Fibroblast of the aortic adventitia (primary cell): Measurements from ENCODE around the gene ENTREP1. TPM values are rescaled to one million over a fixed set of nuclear protein-coding genes. Genes with fewer than 3 reads are reported as not detected.

Experiments
- DNase-seq: peaks from one replicate; pipeline ENCODE4 v3.0.0-alpha.2; 2010; ENCODE audit warnings: low read depth
- H3K4me3 ChIP-seq: 2 replicates; pipeline ENCODE4 v1.5.1; 2011; ENCODE audit warnings: low read depth, mild to moderate bottlenecking, control low read depth, low read length, moderate library complexity
- CTCF ChIP-seq: IDR thresholded peaks from 2 replicates; pipeline ENCODE4 v1.5.1; 2011; ENCODE audit warnings: mild to moderate bottlenecking, low read length, control low read depth, inconsistent platforms; ENCODE audit not compliant: insufficient read depth
- total RNA-seq: library from RNA; depleted of rRNA; stranded (reverse); fragments of >200 nt; gene quantifications from 2 replicates; pipeline ENCODE4 v1.2.3, GENCODE V29; 2012; ENCODE audit warnings: low replicate concordance

The ENTREP1 gene
- total RNA-seq, 1 donor: 0.18 TPM

- peak; percentile 77 for DNase-seq
- TF ChIP-seq CTCF: peak; percentile 71
Observed at GRCh38 chr9:69421908-69422801, 97.1 kb downstream of the ENTREP1 start.

GRCh38 chr9:69425136-69425801, 100.3 kb downstream of the ENTREP1 start:
- no peak overlapping the region for H3K4me3 ChIP-seq
- TF ChIP-seq CTCF: no peak
- no peak for DNase-seq

More at GRCh38 chr9:69421908-69422801, 97.1 kb downstream of the ENTREP1 start:
- H3K4me3 ChIP-seq: no peak overlapping the region

GRCh38 chr9:69427286-69427685, 102.3 kb downstream of the ENTREP1 start:
- TF ChIP-seq CTCF: no peak
- DNase-seq: no peak
- H3K4me3 ChIP-seq: no peak overlapping the region

- no peak overlapping the region for H3K4me3 ChIP-seq
- no peak for DNase-seq
- no peak for TF ChIP-seq CTCF
Observed at GRCh38 chr9:69428017-69428785, 103.2 kb downstream of the ENTREP1 start.

GRCh38 chr9:69429281-69429680, 104.3 kb downstream of the ENTREP1 start:
- no peak for DNase-seq
- TF ChIP-seq CTCF: no peak

GRCh38 chr9:69430206-69430605, 105.2 kb downstream of the ENTREP1 start:
- H3K4me3 ChIP-seq: no peak overlapping the region
- DNase-seq: no peak
- no peak for TF ChIP-seq CTCF

More at GRCh38 chr9:69429281-69429680, 104.3 kb downstream of the ENTREP1 start:
- no peak overlapping the region for H3K4me3 ChIP-seq
